Measurements from ENCODE around the gene PIGV. TPM values are rescaled to one million over a fixed set of nuclear protein-coding genes. Genes with fewer than 3 reads are reported as not detected.

The PIGV gene
- total RNA-seq, 1 donor from 2014 or later: 7.9 TPM

DNA sequence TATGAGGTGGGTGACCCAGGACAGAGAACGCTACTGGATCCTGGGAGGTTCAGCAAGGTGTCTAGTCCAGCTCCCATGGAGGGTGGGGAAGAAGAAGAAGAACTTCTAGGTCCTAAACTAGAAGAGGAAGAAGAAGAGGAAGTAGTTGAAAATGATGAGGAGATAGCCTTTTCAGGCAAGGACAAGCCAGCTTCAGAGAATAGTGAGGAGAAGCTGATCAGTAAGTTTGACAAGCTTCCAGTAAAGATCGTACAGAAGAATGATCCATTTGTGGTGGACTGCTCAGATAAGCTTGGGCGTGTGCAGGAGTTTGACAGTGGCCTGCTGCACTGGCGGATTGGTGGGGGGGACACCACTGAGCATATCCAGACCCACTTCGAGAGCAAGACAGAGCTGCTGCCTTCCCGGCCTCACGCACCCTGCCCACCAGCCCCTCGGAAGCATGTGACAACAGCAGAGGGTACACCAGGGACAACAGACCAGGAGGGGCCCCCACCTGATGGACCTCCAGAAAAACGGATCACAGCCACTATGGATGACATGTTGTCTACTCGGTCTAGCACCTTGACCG, 8.6 kb upstream of the PIGV start:
- Mint-ChIP-seq H3K9me3 (ENCODE audit: unreplicated experiment) (no peaks in the 10 kb centered on the region), H3K4me1 (ENCODE audit: low read depth, unreplicated experiment) (peaks cover 24% of the 10 kb centered on the region), H3K36me3 (ENCODE audit: low read depth, unreplicated experiment) (peaks cover 31% of the 10 kb centered on the region), H3K4me3 (ENCODE audit: unreplicated experiment) (no peak overlapping the region), H3K27me3 (ENCODE audit: low read depth, unreplicated experiment) (no peaks in the 10 kb centered on the region), H3K27ac (ENCODE audit: unreplicated experiment) (peak overlapping the region; percentile 20)
- DNase-seq (ENCODE audit: low read depth) (no peak), FAIRE-seq (no peak)
- Histone ChIP-seq H3K9ac (ENCODE audit: low read length) (no peak overlapping the region), H3K36me3 (ENCODE audit: insufficient read depth, low read length) (peaks cover 67% of the 10 kb centered on the region), H3K27ac (ENCODE audit: low read depth, low read length) (no peak overlapping the region), H2AFZ (ENCODE audit: low read depth, low read length) (no peak overlapping the region), H3K79me2 (ENCODE audit: insufficient read depth, low read length) (peaks cover 47% of the 10 kb centered on the region), H3K4me3 (ENCODE audit: insufficient read depth, low read depth, low read length) (no peak overlapping the region), H4K20me1 (ENCODE audit: insufficient read depth, low read length) (peaks cover 16% of the 10 kb centered on the region), H3K27me3 (ENCODE audit: insufficient read depth, low read length) (no peaks in the 10 kb centered on the region), H3K4me1 (ENCODE audit: insufficient read depth, low read length) (peaks cover 7% of the 10 kb centered on the region), H3K9me3 (ENCODE audit: insufficient read depth, low read depth, low read length) (no peaks in the 10 kb centered on the region), H3K4me2 (ENCODE audit: low read length) (no peak overlapping the region)
- TF ChIP-seq, protein P1, sequence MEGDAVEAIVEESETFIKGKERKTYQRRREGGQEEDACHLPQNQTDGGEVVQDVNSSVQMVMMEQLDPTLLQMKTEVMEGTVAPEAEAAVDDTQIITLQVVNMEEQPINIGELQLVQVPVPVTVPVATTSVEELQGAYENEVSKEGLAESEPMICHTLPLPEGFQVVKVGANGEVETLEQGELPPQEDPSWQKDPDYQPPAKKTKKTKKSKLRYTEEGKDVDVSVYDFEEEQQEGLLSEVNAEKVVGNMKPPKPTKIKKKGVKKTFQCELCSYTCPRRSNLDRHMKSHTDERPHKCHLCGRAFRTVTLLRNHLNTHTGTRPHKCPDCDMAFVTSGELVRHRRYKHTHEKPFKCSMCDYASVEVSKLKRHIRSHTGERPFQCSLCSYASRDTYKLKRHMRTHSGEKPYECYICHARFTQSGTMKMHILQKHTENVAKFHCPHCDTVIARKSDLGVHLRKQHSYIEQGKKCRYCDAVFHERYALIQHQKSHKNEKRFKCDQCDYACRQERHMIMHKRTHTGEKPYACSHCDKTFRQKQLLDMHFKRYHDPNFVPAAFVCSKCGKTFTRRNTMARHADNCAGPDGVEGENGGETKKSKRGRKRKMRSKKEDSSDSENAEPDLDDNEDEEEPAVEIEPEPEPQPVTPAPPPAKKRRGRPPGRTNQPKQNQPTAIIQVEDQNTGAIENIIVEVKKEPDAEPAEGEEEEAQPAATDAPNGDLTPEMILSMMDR (IDR thresholded peaks at IDR 0.05; ENCODE audit: insufficient read depth, low read depth, low read length): no peak
- TF ChIP-seq EZH2 (IDR thresholded peaks at IDR 0.05; ENCODE audit: insufficient read depth, low read length): no peak

DNA sequence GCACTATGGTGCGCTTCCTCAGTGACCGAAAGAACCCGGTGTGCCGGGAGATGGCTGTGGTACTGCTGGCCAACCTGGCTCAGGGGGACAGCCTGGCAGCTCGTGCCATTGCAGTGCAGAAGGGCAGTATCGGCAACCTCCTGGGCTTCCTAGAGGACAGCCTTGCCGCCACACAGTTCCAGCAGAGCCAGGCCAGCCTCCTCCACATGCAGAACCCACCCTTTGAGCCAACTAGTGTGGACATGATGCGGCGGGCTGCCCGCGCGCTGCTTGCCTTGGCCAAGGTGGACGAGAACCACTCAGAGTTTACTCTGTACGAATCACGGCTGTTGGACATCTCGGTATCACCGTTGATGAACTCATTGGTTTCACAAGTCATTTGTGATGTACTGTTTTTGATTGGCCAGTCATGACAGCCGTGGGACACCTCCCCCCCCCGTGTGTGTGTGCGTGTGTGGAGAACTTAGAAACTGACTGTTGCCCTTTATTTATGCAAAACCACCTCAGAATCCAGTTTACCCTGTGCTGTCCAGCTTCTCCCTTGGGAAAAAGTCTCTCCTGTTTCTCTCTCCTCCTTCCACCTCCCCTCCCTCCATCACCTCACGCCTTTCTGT, 7.3 kb upstream of the PIGV start:
- Histone ChIP-seq H3K27ac (ENCODE audit: low read depth, low read length) (no peak overlapping the region), H3K9ac (ENCODE audit: low read length) (no peak overlapping the region), H3K9me3 (ENCODE audit: insufficient read depth, low read depth, low read length) (no peaks in the 10 kb centered on the region), H3K4me2 (ENCODE audit: low read length) (no peak overlapping the region), H3K4me1 (ENCODE audit: insufficient read depth, low read length) (peaks cover 17% of the 10 kb centered on the region), H3K36me3 (ENCODE audit: insufficient read depth, low read length) (peaks cover 57% of the 10 kb centered on the region), H3K79me2 (ENCODE audit: insufficient read depth, low read length) (peaks cover 36% of the 10 kb centered on the region), H3K27me3 (ENCODE audit: insufficient read depth, low read length) (no peaks in the 10 kb centered on the region), H3K4me3 (ENCODE audit: insufficient read depth, low read depth, low read length) (no peak overlapping the region), H2AFZ (ENCODE audit: low read depth, low read length) (no peak overlapping the region), H4K20me1 (ENCODE audit: insufficient read depth, low read length) (peaks cover 16% of the 10 kb centered on the region)
- no peaks in the 10 kb centered on the region for H3K27me3 Mint-ChIP-seq (ENCODE audit: low read depth, unreplicated experiment)
- DNase-seq (ENCODE audit: low read depth) (no peak), FAIRE-seq (no peak)
- peaks cover 36% of the 10 kb centered on the region for H3K4me1 Mint-ChIP-seq (ENCODE audit: low read depth, unreplicated experiment)
- H3K27ac Mint-ChIP-seq (ENCODE audit: unreplicated experiment): no peak overlapping the region
- no peaks in the 10 kb centered on the region for H3K9me3 Mint-ChIP-seq (ENCODE audit: unreplicated experiment)
- no peak overlapping the region for H3K4me3 Mint-ChIP-seq (ENCODE audit: unreplicated experiment)
- TF ChIP-seq, protein P1 (IDR thresholded peaks at IDR 0.05; ENCODE audit: insufficient read depth, low read depth, low read length): no peak
- no peak for TF ChIP-seq EZH2 (IDR thresholded peaks at IDR 0.05; ENCODE audit: insufficient read depth, low read length)
- peaks cover 28% of the 10 kb centered on the region for H3K36me3 Mint-ChIP-seq (ENCODE audit: low read depth, unreplicated experiment)

DNA sequence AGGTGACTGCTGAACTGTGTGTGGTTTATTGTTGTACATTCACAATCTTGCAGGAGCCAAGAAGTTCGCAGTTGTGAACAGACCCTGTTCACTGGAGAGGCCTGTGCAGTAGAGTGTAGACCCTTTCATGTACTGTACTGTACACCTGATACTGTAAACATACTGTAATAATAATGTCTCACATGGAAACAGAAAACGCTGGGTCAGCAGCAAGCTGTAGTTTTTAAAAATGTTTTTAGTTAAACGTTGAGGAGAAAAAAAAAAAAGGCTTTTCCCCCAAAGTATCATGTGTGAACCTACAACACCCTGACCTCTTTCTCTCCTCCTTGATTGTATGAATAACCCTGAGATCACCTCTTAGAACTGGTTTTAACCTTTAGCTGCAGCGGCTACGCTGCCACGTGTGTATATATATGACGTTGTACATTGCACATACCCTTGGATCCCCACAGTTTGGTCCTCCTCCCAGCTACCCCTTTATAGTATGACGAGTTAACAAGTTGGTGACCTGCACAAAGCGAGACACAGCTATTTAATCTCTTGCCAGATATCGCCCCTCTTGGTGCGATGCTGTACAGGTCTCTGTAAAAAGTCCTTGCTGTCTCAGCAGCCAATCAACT, 6.4 kb upstream of the PIGV start:
- Histone ChIP-seq H3K9me3 (ENCODE audit: insufficient read depth, low read depth, low read length) (no peaks in the 10 kb centered on the region), H3K4me1 (ENCODE audit: insufficient read depth, low read length) (peaks cover 24% of the 10 kb centered on the region), H3K36me3 (ENCODE audit: insufficient read depth, low read length) (peaks cover 53% of the 10 kb centered on the region), H2AFZ (ENCODE audit: low read depth, low read length) (no peak overlapping the region), H3K4me3 (ENCODE audit: insufficient read depth, low read depth, low read length) (no peak overlapping the region), H3K9ac (ENCODE audit: low read length) (no peak overlapping the region), H3K27ac (ENCODE audit: low read depth, low read length) (no peak overlapping the region), H3K4me2 (ENCODE audit: low read length) (no peak overlapping the region), H3K79me2 (ENCODE audit: insufficient read depth, low read length) (peaks cover 34% of the 10 kb centered on the region), H3K27me3 (ENCODE audit: insufficient read depth, low read length) (no peaks in the 10 kb centered on the region), H4K20me1 (ENCODE audit: insufficient read depth, low read length) (peaks cover 16% of the 10 kb centered on the region)
- no peaks in the 10 kb centered on the region for H3K27me3 Mint-ChIP-seq (ENCODE audit: low read depth, unreplicated experiment)
- DNase-seq (ENCODE audit: low read depth) (no peak), FAIRE-seq (no peak)
- peaks cover 43% of the 10 kb centered on the region for H3K4me1 Mint-ChIP-seq (ENCODE audit: low read depth, unreplicated experiment)
- no peaks in the 10 kb centered on the region for H3K9me3 Mint-ChIP-seq (ENCODE audit: unreplicated experiment)
- peaks cover 22% of the 10 kb centered on the region for H3K36me3 Mint-ChIP-seq (ENCODE audit: low read depth, unreplicated experiment)
- no peak overlapping the region for H3K4me3 Mint-ChIP-seq (ENCODE audit: unreplicated experiment)
- TF ChIP-seq, protein P1 (IDR thresholded peaks at IDR 0.05; ENCODE audit: insufficient read depth, low read depth, low read length): no peak
- no peak for TF ChIP-seq EZH2 (IDR thresholded peaks at IDR 0.05; ENCODE audit: insufficient read depth, low read length)
- no peak overlapping the region for H3K27ac Mint-ChIP-seq (ENCODE audit: unreplicated experiment)

Measured in astrocyte (in vitro differentiated cells and primary cell).